Astrocyte of the spinal cord (primary cell): ENCODE results near the gene PRKCA.
A peak's percentile ranks its signal among the peaks of the same experiment; 100 is the strongest.
"Not testable (repeated sequence)": the region's sequence is repeated elsewhere in the genome, so short reads cannot be mapped to it uniquely, and the experiment has no call there.

ENCODE experiments used
- DNase-seq: peaks from one replicate; pipeline ENCODE4 v3.0.0; 2011; ENCODE audit warnings: low read depth, low spot score
- H3K4me3 ChIP-seq: 2 replicates; pipeline ENCODE4 v1.5.1; 2011; ENCODE audit warnings: low read depth, mild to moderate bottlenecking, low read length, moderate library complexity
- in situ Hi-C: cut with HindIII; loops from 2 replicates; pipeline ENCODE4 v1.10.0; 2017; ENCODE audit warnings: low sequenced_read_pairs
- TF ChIP-seq, protein P1 (sequence below): IDR thresholded peaks from 2 replicates; pipeline ENCODE4 v1.5.1; 2012; ENCODE audit warnings: low read depth, mild to moderate bottlenecking, low read length, inconsistent platforms

Gene PRKCA

DNA sequence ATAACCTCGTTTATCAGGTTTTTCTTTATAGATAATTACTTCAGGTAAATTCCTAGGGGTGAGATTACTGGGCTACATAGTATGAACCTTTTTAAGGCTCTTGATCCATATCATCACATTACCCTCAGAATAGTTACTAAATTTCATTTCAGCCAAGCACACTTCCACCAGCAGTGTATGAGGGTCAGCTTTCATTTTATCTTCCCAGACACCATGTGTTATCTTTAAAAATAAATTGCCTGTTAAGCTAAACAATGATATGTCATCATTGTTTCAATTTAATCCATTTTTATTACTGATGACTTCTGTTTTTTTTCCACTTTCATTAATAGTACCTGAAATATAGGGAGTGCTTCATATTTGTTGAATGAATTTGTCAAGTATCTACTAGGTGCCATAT, 33.4 kb downstream of the PRKCA start:
- H3K4me3 ChIP-seq = no peak overlapping the region
- in situ Hi-C loops = no loop called here
- DNase-seq = no peak
- TF ChIP-seq, protein P1, sequence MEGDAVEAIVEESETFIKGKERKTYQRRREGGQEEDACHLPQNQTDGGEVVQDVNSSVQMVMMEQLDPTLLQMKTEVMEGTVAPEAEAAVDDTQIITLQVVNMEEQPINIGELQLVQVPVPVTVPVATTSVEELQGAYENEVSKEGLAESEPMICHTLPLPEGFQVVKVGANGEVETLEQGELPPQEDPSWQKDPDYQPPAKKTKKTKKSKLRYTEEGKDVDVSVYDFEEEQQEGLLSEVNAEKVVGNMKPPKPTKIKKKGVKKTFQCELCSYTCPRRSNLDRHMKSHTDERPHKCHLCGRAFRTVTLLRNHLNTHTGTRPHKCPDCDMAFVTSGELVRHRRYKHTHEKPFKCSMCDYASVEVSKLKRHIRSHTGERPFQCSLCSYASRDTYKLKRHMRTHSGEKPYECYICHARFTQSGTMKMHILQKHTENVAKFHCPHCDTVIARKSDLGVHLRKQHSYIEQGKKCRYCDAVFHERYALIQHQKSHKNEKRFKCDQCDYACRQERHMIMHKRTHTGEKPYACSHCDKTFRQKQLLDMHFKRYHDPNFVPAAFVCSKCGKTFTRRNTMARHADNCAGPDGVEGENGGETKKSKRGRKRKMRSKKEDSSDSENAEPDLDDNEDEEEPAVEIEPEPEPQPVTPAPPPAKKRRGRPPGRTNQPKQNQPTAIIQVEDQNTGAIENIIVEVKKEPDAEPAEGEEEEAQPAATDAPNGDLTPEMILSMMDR = no peak

DNA sequence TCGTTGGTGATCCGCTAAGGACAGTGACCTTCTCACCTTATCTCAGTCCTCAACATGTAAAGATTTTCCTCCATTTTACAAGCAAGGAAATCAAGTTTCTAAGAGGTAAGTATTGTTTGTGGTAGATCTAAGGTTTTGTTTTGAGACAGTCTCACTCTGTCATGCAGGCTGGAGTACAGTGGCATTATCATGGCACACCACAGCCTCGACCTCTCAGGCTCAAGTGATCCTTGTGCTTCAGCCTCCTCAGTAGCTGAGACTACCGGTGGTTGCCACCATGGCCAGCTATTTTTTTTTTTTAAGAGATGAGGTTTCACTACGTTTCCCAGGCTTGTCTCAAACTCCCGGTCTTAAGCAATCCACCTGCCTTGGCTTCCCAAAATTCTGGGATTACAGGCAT, 34.9 kb downstream of the PRKCA start:
- in situ Hi-C loops = no loop called here
- TF ChIP-seq, protein P1 = no peak
- DNase-seq = no peak
- H3K4me3 ChIP-seq = no peak overlapping the region

DNA sequence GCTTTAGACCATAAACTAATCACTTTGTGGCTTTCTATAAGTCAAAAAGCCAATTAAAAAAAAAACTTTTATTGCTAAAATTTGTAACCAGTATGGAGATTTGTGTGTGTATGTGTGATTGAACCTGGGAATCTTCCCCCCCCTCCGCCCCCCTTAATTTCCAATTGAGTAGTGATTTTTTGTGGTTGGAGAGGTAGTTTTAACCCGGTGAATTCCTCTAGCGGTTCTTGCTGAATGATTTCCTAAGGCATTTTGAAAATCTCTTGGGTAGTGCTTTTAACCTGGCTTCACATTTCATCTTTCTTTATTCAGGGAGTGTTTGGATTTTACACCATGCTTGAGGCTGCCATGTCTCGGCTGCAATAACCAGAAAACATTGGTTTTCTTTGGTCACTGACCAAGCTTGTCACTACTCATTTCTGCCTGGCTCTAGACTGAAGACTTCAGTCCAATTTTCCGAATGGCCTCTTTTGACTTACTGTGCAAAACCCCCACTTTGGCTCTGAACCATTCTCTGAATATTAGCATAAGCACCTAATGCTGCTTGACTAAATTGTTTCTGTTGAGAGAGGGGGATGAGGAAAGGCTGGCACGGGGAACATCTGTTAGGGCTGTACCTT, 35.6 kb downstream of the PRKCA start:
- no peak overlapping the region for H3K4me3 ChIP-seq
- peak; percentile 41 for DNase-seq
- in situ Hi-C loops = no loop called here
- TF ChIP-seq, protein P1 = no peak

DNA sequence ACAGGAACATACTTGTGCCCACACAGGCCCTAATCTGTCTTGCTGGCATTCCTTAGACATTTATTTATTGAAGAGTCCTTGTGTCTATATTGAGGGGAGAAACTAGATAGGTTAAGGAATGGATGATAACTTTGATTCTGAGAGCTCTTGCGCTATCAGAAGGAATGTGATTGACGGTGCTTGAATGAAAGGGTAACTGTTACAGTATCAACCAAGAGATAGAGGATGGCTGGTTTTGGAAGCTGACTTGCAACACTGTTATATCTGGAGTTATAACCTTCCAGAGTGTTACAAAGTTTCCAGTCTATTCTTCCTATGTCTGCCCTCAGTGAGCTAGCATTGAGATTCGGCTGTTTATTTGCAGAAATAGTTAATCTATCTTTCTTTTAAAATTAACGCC, 36.5 kb downstream of the PRKCA start:
- no peak overlapping the region for H3K4me3 ChIP-seq
- DNase-seq = no peak
- TF ChIP-seq, protein P1 = no peak
- in situ Hi-C loops = no loop called here

DNA sequence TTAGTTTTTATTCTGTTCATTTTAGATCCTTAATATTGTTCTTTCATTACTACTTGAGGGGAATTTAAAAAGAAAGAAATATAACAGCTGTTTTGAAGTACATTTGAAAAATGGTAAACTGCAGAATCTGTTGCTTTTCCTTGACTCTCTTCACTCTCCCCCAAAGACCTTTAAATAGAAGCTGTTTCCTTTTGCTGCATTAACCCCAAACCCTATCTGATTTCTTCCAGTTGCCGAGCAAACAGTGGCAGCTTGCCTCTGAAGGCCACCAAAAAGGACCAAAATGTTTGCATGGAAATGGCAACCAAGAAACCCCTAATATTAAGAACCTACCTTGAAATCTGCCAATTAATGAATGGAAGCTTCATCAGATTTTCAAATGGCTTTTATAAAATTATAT, 37.1 kb downstream of the PRKCA start:
- TF ChIP-seq, protein P1 = no peak
- DNase-seq = no peak
- in situ Hi-C loops = no loop called here
- H3K4me3 ChIP-seq = no peak overlapping the region

DNA sequence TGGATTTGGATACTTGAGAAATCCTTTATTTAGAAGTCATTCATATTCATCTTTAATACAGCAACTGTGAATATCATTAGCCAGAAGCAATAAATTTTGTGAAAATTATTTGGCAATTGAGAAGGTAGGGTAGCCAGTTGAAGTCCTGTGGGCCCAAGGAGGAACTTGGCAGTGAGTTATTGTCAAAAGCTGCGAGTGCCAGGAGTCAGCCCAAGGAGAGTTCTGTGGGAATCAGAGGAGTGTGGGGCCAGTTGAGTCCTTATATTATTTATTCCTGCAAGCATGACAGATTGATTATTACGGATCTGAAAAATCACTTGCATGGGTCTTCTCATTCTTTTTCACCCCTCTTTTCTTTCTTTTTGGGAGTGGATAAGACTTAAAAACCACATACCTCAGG, 38.3 kb downstream of the PRKCA start:
- in situ Hi-C loops = no loop called here
- no peak overlapping the region for H3K4me3 ChIP-seq
- TF ChIP-seq, protein P1 = no peak
- DNase-seq = no peak

DNA sequence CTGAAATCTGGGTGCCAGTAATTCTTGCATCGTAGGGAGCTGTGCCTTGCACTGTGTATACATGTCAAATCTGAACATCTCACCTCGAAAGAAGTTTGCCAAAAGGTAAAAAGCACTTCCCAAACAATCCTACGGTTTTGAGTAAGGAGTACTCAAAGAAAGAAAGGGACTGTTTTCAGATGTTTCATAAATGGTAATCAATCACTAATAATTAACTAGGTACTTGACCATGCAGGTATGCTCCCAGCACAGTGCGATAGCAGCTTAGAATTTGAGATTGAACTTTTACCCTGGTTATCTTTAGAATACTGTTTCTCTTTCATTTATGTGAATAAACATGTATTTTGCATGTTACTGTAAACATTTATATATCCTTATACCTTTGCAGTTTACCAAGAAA, 39.0 kb downstream of the PRKCA start:
- in situ Hi-C loops = no loop called here
- H3K4me3 ChIP-seq = no peak overlapping the region
- no peak for DNase-seq
- TF ChIP-seq, protein P1 = no peak

DNA sequence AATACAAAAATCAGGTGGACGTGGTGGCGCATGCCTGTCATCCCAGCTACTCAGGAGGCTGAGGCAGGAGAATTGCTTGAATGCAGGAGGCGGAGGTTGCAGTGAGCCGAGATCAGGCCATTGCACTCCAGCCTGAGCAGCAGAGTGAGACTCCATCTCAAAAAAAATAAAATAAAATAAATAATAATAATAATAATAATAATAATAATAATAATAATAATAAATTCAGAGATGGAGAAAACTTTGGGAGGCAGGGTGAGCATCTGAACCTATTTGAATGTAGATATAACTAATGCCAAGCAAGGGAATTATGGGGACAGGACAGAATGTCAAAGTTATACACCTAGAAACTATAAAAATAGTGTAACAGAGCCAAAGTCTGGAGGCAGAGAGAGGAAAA, 39.9 kb downstream of the PRKCA start:
- DNase-seq, in situ Hi-C loops, H3K4me3 ChIP-seq: not testable (repeated sequence)
